ENCODE data around the gene EFL1.
A peak's percentile ranks its signal among the peaks of the same experiment; 100 is the strongest.
"Not testable (repeated sequence)": the region's sequence is repeated elsewhere in the genome, so short reads cannot be mapped to it uniquely, and the experiment has no call there.

EFL1 gene

GRCh38 chr15:82195818-82196217 is 66.7 kb downstream of the EFL1 start:
- not testable (repeated sequence) for FAIRE-seq

- not testable (repeated sequence) for FAIRE-seq
Measured at GRCh38 chr15:82194488-82194887, 68.0 kb downstream of the EFL1 start.

DNA sequence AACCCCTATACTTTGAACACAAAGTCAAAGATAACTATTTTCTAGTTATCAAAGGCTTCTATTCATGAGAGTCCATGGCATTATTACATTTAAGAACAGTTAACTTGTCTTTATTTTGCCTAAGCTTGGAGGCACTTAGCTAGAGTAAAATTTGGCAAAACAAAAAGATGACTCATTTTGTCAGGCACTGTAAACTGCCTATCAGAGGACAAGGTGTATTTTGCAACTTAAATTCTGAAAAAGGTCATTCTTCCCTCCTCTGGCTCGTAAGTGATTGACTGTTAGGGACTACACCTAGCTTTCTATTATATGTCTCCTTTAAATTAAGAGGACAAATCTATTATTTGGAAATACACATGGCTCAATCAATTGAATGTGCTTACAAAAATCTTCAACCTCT is 69.1 kb downstream of the EFL1 start:
- FAIRE-seq: not testable (repeated sequence)

DNA sequence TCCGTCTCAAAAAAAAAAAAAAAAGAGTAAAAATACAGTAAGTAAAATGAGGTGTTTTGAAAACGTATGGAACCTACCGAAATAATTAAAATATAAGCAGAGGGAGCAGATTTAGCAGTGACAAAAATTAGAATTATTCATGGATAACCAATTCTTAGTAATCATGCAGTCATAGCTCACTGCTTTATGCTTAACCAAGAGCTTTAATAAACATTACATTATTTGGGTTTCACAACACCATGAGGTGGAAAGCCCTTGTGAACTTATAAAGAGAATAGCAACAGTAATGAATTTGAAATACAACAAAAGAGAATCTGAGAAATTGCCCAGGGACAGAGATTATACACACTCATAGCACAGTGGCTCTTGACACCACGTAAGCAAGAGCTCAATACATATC is 70.1 kb downstream of the EFL1 start:
- not testable (repeated sequence) for FAIRE-seq

DNA sequence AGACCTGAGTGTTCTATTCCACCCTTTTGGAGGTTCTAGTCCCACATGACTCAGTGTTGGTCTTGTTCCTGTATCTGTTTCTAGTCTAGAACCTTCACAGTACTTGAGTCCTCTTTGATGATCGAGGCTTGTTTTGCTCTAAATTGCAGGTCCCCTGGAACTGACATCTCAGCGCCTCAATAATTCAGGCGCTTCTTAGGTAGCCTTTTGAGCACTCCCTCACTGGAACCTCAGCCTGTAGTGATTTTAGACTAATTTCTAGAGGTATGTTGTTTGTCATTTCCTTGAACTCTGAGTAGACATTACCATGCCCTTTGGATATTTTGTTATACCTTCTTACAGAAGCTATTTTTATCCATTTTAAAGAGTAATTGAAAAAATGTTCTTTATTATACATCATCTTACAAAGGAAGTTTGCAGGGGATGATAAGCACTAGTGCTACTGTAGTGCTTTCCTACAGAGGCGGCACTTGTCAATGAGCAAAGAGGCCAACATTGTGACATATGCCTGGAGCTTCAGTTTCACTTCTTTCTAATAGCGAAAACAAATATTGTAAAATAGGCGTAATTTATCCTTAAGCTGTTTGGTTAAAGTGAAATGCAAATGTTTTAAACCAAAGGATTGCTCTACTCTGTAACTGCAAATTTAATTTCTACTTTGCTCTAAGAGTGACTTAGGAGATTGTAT is 75.7 kb downstream of the EFL1 start:
- FAIRE-seq: no peak

GRCh38 chr15:82186161-82186560 is 76.4 kb downstream of the EFL1 start:
- no peak for FAIRE-seq

DNA sequence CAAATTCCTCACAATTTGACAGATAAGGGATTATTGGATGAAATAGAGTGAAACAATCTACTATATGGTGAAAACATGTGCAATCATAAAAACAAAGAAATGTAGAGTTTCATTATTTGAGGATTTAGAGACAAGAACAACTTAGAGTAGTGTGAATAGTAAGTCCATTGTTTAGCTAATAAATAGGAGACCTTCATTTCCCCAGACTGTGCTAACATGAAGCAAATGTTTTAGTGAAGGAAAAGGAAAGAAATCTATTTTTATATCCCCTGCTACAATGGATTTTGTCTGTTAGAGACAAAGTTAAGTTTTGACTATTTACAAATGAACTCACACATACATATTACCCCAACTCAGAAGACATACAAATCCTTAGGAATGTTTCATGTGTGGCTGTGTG is 77.8 kb downstream of the EFL1 start:
- no peak for FAIRE-seq

GRCh38 chr15:82184355-82184754 is 78.2 kb downstream of the EFL1 start:
- no peak for FAIRE-seq

- FAIRE-seq: no peak
Measured at GRCh38 chr15:82183121-82184031, 79.2 kb downstream of the EFL1 start.

GRCh38 chr15:82181371-82181770 is 81.2 kb downstream of the EFL1 start:
- FAIRE-seq: no peak

- no peak for FAIRE-seq
Measured at GRCh38 chr15:82178061-82178460, 84.5 kb downstream of the EFL1 start.

DNA sequence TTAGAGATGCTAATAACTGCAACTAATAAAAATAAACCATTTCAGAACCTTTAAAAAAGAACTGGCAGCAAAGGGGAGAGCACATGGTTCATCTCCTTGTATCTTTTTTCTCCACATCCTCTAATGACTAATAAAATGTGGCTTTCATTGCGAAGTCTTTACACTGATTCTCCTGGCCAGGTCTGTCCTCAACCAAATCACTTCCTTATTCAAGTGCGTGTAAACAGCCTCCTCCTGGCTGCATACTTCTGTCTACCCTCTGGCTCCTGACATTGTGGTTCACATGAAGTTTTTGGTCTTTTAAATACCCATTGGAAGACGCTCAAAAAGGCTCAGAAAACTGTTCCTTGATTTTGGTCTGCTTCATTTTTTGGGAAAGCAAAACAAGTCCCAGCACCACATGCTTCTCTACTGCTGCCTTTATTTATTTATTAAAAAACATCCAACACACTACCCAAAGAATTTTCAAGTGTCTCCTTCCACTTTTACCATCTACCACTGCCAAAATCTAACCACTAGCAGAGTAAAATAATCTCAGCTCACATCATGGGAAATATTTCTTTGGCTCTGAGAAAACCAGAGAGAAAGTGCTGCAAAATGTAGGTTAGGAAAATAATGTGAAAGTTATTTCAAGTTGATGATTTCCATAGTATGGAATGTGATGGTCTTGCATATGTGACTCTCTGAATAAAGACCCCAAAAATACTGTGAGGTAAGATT is 85.1 kb downstream of the EFL1 start:
- no peak for FAIRE-seq

- FAIRE-seq: no peak
Measured at GRCh38 chr15:82176542-82176941, 86.0 kb downstream of the EFL1 start.

GRCh38 chr15:82174471-82175235 is 87.9 kb downstream of the EFL1 start:
- no peak for FAIRE-seq

- peak; percentile 33 for FAIRE-seq
Measured at GRCh38 chr15:82173108-82173507, 89.4 kb downstream of the EFL1 start.

GRCh38 chr15:82172506-82172905 is 90.0 kb downstream of the EFL1 start:
- FAIRE-seq: no peak

- no peak for FAIRE-seq
Measured at GRCh38 chr15:82168757-82169156, 93.8 kb downstream of the EFL1 start.

DNA sequence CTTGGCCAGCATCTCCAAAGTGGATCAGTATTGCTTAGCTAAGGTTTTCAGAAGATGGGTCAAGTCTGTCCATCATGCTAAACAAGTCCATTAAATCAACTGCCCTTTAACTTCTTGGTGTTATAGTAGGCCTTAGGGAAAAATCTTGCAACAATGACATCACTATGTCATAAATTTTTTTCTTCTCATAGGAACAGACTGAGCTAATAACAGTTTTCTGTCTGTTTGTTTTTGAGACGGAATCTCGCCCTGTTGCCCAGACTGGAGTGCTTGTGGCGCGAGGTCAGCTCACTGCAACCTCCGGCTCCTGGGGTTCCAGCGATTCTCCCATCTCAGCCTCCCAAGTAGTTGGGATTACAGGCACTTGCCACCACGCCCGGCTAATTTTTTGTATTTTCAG is 94.2 kb downstream of the EFL1 start:
- no peak for FAIRE-seq

DNA sequence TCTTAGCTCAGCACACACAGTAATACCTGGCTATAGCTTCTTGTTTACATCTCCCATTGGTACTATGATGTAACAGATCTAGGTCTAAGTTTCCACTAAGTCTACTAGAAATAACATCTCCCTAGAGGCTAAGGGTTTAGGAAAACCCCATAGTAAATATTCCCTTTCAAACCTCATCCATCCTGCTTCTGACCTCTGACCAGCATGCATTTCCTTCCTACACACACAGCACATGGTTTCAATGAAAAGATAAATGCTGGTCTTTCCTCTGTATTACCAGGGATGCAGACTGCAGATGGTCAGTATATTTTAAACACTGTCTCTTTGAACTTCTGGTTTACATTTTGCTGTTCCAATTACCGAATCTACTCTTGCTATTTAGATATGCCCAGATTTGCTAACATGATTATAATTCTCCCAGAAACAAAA is 96.6 kb downstream of the EFL1 start:
- no peak for FAIRE-seq

DNA sequence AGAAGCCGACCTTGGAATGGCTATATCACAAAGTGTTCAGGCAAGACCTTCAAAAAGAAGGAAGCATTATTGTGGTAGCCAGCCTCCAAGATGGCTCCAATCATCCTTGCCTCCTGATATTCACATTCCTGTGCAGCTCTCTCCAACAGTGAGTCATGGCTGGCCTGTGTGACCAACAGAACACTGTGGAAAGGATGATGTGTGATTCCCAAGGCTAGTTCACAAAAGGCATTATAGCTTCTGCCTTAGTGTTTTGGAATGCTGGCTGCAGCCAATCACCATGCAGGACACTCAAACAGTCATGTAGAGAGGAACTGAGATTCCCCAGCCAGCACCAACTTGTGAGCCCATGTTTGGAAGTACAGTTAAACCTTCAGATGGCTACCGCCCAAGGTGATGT is 102.6 kb downstream of the EFL1 start:
- FAIRE-seq: no peak

- no peak for FAIRE-seq
Measured at GRCh38 chr15:82158811-82159210, 103.7 kb downstream of the EFL1 start.

- FAIRE-seq: no peak
Measured at GRCh38 chr15:82150645-82151044, 111.9 kb downstream of the EFL1 start.

GRCh38 chr15:82146990-82147461 is 115.5 kb downstream of the EFL1 start:
- FAIRE-seq: no peak

All from G401.6 (cell line).